IPS DF 4.7 (cell line): ENCODE results near the gene POLG.

Source experiments
- DNase-seq: peaks from one replicate; pipeline ENCODE4 v3.0.0-alpha.2; 2013; ENCODE audit warnings: low spot score; ENCODE audit errors: extremely low read depth

Gene POLG

DNA sequence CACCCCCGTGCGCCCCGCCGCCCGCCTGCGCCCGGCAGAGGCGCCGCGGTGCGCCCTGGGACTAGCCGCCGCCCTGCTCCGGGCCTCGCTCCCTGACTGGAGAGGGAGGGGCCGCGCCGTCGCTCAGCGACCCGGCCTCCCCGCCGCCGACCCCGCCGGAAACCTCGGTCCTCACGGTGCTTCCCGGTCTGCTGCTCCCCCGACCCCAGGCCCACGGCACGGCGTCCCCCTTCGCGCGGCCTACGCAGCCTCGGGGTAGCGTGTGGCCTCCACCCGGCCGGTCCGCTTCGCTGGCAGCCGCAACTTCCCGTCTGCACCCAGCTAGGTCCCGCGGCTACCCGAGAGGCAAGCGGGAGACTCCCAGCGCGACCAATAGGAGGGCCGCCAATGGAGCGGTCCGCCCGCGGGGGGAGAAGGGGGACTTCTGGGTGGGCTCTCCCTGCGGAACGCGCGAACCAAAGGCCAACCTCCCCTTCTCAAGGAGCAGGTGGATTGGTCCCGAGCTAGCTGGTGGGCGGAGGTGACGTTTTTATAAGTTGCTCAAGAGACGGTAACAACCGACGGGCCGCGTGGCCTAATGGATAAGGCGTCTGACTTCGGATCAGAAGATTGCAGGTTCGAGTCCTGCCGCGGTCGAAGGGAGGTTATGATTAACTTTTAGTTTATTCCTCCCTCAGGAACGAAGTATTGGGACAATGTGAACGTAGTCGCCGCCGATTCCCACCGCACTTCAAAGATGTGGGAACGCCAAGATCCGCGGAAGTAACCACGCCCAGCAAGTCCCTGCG lies at the start of gene POLG:
POLG (minus strand) TSS at position 315 of the 788 bp plus-strand sequence. CDS start 1,070 bp downstream, outside the sequence.
- DNase-seq: peak; percentile 87

DNA sequence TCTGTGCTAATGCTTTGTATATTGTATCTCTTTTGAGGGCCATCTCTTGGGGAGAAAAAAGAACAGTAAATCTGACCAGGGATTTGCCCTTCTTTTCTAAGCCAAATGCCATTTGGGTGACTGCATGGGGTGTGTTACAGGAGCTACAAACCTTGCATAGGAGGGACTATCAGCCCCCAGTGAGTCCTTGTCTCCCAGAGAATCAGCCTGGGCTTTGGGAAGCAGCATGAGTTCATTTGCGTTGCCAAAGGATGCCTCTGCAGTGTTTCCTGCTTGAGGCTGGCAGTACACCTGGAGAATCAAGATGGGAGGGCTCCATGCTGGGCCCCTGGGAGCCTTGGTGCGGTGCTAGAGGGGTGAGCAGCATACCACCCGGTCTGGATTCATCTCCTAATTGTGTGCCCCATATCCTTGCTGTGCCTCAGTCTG lies 49.6 kb upstream of the POLG start:
- no peak for DNase-seq

DNA sequence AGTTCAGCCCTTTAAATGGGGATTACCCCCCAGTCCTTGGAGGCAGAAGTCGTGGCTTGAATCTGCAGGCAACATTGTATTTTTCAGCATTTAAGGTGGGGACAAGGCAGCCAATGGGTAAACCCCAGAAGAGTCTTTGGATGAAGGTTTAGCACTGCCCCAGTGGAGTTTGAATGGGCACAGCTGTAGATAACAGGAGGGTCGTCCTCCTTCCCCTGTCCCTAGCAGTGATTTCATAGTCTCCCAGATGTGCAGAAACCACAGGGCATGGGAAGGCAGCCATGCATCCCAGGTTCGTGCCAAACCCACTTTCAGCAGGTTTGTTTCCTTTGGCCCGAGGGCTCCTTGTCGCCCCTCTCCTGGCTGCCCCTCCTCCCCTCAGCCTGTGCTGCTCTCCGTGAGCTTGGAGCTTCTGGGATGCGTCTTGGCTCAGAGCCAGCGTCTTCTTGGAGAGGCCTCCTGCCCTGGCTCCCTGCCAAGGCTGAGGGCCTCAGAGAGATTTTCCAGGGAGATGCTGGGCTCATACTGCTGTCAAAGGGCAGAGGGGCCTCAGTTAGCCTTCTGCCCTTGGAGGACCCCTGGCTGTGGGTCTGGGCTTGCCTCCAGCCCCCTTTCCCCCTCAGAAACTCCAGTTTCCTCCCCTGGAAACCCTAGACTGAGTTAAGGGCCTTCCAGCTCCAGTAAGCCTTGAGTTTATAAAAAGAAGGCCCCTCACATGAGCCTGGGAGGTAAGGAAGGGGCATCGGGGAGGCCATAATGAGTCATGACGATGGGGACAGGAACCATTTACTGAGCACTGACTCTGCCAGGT lies 48.9 kb upstream of the POLG start:
- no peak for DNase-seq

DNA sequence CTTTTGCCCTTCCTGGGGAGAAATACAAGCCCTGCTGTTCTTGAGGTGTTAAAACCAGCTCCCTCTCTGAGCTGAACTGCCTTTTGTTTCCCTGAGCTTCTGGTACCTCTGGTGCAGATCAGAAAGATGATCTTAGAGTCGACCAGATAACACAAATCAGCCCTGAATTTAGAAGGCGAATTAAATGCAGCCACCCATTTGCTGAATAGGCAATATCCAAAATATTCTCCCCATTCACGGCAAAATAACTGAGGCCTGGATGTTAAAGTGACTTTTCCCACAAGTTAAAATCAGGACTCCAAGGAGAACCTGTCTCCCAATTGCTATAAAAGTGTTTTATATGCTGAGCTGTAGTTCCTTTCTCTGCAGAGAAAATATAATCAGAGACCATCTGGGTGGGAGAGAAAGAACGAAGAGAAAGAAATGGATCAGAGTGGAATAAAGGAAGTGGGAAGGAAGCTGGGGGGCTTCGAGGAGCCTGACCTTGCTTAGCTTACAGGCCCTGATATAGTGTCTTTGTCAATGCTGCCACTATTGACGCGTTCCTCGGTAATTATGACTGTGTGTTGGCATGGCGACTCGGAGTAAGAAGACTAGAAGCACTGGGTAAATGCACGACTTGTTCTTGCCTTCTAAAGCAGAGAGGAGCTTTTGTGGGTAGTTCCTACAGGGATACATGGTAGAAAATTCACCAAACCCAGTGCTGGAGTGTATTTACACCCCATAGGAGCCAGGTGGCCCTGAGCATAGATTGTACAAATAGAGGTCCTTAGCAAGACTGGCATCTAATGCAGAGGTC lies 47.5 kb upstream of the POLG start:
- no peak for DNase-seq

DNA sequence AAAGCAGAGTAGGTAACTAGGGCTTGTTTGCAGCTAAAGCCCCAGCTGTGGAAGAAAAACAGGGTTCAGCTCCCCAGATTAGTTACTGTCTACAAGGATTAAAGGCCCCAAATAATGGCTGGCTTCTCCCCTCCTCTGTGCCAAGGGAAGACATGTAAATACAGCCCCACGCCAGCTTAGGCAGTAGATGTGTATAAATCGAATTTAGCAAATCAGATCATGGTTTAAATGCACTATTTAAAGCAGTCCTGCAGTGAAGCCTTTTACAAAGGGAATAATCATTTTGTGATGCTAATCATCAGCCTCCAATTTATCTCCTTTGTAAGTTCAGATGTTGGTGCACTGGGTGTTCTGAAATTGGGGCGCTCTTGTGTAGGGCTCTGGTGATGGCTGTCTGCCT lies 46.7 kb upstream of the POLG start:
- no peak for DNase-seq

DNA sequence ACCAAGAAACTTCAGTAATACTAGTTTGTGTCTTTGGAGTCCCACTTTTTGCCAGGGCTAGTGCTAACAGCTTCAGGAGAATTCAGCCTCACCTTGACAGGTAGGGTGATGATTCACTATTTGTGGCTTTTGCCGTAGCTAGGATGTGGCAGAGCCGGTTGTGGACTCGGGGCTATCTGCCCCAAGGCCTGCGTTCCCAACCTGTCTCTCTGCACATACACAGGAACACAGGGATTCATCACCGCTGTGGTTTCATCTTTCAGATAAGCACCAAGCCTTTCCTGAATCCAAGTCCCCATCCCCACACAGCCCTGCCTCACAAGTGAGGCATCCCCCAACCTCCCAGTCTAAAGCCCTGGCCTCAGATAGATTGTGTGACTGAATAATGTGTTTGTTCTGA lies 45.2 kb upstream of the POLG start:
- no peak for DNase-seq

DNA sequence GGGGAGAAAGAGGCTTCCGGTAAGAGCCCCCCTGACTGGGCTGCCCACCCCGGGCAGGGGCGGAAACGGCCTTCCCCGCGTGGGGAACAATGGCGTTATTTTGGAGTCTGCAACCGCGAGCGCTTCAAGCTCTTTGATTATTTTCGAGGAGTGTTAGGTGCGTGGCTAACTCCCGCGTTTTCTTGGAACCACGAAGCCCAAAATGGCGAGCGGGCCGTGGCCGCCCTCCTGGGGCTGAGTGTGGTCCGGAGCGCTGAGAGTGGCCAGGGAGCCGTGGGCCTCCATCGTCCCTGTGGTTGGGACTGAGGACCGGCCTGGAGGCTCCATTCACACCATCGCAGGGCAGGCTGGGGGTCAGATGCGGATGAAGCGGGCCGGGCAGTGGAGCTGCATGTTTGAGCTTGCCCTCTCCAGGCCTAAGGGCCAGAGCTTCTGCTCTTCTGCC lies 44.6 kb upstream of the POLG start:
- DNase-seq: no peak

DNA sequence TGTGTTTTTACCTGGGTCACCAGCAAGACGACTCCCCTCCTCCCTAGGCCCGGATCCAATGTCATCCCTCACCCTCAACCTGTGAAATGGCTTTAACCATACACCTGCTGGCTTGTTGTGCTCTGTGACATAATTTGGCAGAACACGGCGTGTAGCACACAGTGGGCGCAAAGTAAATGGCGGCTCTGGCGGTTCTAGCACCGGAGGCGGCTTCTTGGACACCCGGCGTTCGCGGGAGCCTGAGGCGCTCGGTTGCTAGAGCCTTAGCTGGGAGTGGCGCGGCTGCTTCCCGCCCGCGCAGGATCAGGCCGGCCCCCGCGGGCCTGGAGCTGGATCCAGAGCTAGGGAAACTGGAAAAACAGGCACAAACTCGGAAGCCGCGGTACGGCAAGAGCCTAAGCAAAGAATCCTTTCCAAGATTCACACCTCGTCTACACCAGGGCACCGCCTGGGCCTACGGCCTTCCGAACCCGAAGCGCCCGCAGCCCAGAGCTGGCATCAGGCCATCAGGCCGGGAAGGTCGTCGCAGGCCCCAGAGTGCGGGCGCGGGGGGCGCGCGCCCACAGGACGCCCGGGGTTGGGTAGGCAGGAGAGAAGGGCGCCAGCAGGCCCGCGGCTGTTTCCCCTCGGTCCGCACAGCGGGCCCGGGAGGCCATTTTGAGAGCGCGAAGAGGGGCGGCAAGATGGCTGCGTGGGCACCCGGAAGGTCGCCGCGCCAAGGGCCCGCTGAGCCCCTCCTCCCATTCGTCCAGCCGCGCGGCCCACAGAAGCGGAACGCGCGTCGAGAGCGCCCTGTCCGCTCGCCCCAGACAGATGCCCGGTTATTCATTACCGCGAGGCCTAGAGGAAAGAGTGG lies 43.9 kb upstream of the POLG start:
- DNase-seq: no peak

DNA sequence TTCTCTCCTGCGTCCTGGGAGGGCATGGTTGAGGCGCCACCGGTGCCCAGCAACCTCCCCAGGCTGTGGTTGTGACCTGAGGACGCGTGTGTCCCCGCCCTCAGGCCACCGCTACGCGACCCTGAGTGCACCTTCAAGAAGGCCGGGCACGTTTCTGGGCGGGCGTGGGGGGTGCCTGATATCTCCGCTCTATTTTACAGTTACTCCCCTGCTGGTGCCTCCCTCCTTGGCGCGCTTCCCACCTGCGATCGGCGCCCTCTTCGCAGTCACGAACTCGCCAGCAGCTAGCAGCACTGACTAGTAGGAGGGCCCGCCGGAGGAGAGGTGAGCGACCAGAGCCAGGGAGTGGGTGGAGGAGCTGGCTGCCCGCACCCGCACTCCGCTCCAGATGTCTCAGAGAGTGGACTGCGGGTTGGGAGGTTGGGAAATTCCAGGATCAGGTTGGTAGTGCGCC lies 43.2 kb upstream of the POLG start:
- DNase-seq: no peak

DNA sequence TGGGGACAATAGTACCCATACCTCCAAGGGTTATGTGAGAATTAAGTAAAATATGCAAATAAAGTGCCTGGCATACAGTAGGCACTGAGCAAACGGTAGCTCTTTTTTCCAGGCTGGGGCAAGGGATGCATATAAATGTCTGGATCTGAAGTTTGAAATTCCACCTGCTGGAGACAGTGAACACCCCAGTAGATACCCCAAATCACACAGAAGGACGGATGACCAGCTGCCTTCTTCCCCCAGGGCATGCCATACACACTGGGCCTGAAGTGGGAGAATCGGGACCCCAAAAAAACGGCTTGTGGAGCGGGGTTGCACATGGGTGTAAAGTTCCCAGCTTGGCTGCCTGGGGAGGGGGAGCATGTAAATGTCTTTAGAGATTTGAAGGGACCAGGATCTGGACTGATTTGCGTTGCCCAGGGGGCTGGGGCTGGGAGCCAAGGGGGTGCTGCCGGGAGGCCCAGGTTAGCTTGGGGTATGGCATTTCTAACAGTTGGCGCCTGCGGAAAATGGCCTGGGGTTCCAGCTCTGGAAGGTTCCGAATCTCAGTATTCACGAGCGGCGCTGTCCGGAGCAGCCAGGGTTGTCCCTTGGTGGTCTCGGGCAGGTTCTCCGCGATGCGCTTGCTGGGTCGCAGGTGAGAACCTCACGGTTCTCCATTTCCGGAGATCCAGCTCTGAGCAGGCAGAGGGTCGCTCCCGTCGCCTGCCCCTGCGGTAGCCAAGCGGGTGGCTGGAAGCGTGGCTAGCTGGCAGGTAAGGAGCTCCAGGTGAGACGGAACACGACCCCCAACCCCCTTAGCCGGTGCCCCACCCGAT lies 42.6 kb upstream of the POLG start:
- DNase-seq: no peak

DNA sequence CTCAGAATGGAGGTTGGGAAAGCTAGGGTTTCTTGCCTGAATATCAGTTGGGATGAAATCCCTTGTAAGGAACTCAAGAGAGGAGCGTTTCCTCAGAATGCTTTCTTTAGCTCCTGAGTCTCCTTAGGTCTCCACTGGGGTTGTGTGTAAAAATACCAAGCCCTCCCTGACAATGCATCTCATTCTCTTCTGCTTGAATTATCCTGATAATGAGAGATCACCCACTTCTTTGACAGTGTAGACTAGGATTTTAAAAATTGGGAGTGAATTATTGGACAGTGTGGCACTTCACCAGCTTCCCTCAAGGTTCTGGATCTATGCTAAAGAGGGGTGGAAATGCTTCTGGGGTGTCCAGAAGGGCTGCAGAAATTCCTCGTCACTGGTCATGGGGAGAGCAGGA lies 41.8 kb upstream of the POLG start:
- DNase-seq: no peak

DNA sequence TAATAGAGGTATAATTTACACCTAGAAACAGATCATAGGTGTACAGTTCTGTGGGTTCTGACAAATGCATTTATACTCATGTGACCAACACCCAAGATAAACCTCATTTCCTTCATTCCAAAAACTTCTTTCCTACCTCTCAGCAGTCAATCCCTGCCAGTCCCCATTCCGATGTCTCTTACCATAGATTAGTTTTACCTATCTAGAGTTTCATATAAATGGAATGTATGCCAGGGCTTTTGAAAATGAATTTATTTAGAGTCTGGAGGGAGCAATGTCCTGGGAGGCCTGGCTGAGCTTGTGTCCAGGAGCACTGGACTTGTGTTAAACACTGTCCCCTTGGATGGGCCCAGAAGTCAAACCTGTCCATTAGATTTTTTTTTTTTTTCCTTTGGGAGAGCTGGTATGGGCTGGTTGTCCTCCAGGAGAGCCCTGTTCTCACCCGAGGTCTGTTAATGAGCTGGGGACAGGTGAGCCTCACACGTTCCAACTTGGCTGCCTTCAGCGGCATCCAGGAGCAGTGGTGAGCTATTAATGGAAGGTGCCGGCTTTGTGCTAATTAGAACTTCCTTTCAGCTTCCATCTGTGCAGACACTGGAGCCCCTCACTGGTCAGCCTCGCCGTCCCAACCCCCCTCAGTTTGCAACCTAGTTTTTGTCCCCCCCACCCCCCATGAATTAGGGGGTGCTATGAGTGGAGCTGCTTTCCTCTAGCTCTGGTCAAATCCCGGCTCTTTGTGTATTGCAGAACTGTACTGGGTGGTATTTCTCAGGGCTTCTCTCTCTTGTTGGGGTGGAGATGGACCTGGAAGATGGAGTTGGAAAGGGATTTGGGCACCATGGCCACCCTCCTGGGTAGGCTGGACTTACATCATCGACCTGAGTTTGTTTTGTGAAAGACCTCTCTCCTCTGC lies 40.7 kb upstream of the POLG start:
- DNase-seq: no peak

DNA sequence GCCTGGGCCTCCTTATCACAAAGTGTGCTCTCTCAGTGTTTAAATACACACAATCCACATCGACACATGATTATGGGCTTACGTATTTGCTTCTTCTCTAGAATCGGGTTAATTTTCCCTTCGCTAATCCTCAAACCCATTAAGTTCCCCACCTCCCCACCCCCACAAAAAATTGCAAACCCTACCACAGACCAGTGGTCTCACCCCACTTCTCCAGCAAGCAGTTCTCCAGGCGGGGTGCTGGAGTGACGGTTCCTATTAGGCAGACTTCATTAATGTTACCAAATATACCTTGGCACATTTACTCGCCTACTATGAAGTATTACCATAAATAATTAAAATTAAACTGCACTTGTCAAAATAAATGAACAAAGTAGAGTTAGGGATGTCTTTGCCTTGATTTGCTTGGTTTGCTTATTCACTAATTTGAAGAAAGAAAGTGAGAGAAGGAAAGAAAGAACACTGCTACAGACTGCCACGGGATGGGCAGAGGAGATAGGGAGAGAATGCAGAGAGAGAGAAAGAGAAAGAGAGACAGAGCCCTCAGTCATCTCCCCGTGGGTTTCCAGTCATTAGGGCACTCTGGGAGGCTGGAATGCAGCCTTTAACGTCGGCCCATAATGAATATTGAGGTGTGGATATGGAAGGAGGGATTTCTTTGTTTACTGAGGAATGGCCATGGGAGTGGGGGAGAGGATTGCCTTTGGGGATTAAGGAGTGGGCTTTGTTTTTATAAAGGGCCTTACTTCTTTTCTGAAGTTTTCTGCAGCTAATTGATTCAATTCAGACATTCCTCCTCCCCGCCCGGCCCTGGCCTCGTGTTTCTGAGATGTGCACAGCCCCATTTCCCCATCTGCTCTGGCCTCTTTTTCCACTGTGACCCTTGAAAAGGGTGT lies 39.7 kb upstream of the POLG start:
- no peak for DNase-seq

DNA sequence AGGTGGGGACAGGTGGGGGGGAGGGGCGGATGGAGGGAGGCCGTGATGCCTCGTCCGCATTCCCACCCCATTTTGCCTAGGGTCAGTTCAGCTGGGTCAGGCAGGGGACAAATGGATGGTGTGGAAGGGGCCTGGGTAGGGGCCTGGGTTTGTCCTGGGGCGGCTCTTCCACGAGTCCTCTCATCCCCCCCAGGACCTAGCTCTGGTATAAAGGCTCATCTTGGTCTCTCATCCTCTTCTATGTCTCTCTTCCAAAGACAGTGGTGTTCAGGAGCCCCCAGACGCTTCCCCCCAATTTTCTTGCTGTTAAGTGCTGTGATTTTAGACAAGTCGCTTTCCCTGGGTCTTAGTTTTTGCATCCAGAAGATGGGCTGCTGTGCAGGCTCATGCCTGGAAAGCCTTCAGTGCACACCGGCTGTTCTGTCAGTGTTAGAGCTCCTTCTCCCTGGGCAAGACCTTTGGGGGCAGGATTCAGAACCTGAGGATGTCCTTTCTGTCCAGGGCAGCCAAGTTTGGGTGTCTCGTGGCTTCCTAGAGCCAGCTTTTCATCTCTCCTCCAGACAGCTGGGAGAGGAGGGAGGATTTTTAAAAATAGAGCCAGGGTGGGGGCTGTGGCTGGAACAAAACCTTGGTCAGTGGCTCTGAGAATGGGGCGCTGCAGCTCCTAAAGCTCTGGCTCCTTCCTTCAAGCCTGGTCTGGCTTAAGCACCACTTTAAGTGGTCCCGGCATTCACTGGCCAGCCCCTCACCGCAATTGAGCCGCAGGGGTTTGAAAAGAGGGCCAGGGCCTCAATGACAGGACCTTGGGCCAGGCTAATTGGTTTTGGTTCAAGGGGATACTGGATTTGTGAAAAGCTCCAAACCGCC lies 37.7 kb upstream of the POLG start:
- no peak for DNase-seq

DNA sequence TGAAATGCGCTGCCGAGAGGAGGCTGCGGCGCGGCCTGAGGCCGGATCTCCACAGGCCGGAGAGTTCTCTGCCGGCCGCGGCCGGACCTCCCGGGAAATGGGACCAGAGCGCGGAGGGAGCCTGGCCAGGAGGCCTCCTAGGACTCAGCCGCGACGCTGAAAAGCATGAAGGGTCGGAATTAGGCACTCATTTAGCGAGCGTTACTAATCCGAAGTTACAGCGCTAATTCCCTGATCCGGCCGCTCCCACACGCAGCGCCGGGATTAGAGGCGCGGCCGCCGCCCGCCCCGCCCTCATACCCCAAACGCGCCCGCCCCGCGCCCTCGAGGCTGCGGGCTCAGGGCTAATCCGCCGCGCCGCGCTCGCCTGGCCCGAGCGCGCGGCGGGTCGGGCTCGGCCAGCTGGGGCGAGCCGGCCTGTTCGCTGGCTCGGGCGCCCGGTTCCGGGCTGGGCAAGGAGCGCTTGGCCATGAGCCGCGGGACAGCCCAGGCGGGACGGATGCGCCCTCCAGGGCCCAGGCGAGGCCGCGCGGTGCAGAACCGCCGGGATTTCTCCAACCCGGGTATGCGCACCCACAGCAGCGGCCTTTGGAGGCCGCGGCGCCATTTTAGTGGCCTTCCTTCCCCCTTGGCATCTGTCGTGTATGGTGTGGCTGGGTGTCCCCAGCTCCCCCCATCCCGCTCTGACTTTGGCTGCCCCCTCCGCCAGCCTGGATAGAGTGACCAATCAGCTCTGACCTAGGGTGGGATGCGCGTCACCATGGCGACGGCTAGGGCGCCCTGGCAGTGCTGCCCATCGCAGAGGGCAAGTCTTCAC lies 36.8 kb upstream of the POLG start:
- no peak for DNase-seq

DNA sequence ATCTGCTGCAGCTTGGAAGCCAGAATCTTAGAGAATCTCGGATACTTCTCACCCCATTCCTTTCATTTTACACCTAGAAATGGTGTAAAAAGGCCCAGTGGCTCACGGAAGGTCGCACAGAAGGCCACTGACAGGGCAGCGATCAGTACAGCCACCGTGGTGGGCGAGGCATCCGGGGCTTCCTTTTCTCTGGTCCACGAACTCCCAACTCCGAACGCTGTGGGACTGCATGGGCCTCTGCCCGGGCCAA lies 36.3 kb upstream of the POLG start:
- no peak for DNase-seq
